A549 treated with CORT108297 at 1 μM for 4 hours (cell line): ENCODE results near the gene CEP95. TPM values are rescaled to one million over a fixed set of nuclear protein-coding genes. Genes with fewer than 3 reads are reported as not detected.

ENCODE experiments used
- total RNA-seq: library from RNA; stranded (reverse); fragments of 200-300 nt; extraction: Qiagen RNA extraction; gene quantifications from 5 replicates; pipeline ENCODE4 v1.2.3, GENCODE V29; 2022

CEP95 gene, protein sequence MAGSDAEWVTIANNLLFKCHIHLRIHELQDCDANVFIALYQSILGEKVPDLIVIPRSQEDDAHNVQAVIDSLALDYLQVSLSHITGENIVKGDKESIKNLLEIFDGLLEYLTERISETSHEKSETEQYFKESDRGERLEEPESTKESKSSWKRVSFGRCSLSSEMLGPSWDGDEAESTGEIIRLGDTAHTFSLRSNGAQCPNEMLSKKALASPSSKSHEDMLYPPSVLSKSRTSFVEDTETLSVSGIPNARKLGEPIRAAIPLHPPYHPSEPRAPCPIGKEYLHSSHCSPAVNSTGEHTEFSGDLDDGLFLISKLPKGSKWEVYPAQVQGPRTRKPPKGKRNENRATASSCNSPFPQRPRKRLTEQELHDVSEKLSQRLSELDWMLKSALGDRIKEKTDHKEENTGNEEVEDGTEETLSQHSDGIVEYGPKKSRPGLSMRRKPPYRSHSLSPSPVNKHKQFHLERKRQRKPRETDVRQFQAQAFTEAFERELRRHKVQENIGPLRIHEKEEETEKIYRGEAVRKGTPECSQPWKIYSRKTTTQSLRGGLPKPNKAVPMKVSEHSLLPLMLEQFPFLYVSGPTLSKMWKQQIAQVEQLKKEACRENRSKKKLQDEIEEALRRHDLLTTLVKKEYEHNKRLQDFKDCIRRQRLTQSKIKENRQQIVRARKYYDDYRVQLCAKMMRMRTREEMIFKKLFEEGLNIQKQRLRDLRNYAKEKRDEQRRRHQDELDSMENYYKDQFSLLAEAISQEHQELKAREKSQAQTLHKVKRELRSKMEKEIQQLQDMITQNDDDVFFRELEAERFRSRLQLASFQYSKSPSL
- 30.8 to 44.3 TPM (median 31.9 TPM) in 5 replicates for total RNA-seq

DNA sequence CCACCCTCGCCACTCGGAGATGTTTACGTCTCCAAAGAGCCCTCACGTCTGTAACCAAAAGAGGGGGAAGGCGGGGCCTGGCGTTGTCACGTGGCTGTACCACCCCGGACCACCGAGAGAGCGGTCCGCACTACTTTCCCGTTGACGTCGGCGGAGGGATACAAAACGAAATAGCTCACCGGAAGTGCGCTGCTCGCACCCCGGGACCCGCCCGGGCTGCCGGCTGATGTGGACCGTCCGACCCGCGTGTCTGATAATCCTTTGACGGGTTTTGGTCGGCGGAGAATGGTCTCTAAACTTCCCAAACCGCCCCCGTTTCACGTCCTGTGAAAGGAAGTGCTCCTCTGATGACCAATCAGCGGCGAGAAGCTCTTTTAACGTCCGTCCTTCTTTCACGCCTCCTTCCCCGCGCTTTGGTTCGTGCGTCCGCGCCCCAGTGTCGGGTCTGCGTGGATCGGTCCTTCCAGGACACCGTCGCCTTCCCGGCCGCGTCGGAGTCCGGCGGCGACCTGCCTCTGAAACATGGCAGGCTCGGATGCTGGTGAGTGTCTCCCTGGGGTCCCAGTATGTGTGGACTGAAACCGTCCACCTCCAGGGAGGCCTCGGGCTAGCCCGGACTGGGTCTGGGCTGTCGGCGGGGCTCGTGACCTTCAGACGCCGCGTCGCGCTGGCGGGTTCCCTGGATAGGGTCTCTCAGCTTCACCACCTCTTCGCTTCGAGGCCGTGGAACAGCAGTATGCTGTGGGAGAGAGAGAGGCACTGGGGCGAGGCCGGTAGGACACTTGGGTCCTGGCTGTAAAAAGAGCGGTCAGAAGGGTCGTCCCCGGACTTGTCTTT, at the start of gene CEP95:
TSS of gene CEP95 (plus strand) at position 402 of the 837 bp plus-strand sequence. CDS start at position 523, 121 bp downstream.

DNA sequence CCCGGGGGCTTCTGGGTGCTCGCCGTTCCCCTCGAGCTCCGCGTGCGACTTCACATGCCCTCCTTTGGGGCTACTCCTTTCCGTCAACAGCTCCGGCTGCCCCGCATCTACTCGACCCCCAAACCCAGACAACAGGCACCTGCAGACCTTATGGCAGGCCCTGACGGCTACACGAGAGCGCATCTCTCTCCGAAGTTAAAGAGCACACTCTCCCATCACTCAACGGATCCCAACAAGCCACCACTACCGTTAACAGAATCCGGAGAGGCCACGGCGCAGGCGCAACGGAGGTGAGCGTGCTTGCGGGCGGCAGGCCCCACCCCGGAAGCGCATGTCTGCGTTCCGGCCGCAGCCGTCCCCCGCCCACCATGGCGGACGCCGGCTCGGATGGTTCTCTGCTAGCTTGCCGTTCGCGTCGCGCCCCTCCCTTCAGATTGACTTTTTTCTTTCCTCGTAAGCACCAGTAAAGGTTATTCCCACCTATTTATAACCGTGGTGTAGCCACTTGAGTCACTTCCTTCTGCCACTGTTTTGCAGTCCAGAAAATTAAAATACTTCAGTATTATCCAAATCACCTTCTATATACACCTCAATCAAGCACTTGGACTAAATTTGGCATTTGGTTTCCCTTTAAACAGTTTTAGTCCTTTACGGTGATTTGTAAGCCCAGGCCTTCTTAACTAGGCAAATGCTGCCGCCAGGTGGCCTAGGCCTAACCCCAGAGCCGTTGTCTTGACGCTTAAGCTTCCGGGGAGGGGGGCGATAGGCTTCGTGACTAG, 9.8 kb upstream of the CEP95 start, which contains the start of gene POLG2:
TSS of gene POLG2 (minus strand) at position 269 of the 779 bp plus-strand sequence. CDS start at position 183, 86 bp downstream.

DNA sequence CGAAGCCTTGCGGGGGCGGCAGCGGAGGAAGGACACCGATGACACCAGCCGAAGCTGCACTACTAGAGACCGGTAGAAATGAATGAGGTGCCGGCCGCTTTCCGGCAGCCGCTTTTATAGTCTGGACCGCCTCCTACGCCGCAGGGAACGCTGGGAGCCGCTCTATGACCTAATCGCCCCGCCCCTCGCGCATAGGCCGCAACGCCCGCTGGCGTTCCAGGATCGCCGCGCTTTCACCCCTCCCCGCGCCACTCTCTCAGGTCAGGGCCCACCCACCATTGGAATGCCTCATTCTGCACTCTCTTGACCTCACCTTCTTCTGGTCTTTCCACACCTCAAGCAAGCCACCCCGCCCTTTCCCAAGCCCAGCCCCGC, 589 bp upstream of the CEP95 start, which contains the start of gene DDX5:
TSS of gene DDX5 (minus strand) at position 89 of the 375 bp plus-strand sequence. CDS start 170 bp downstream, outside the sequence.

Other genes with a start within 250 kb of the CEP95 start
- 9.8 to 13.0 TPM (median 10.8 TPM) in 5 replicates for gene TEX2, start 243.7 kb upstream of the CEP95 start, total RNA-seq
- gene PECAM1, start 116.1 kb upstream of the CEP95 start, total RNA-seq = 0.01 to 0.12 TPM (median 0.09 TPM) in 4 of 5 replicates, not detected in the other
- gene MILR1, start 57.9 kb upstream of the CEP95 start, total RNA-seq = 1.3 to 2.4 TPM (median 2.0 TPM) in 5 replicates
- 15.6 to 19.1 TPM (median 17.6 TPM) in 5 replicates for gene POLG2, start 9.9 kb upstream of the CEP95 start, total RNA-seq
- 586 to 1,033 TPM (median 625 TPM) in 5 replicates for gene DDX5, start 688 bp upstream of the CEP95 start, total RNA-seq
- 23.4 to 30.5 TPM (median 28.1 TPM) in 5 replicates for gene SMURF2, start 155.3 kb downstream of the CEP95 start, total RNA-seq